Measurements from ENCODE around the gene MBP.

Gene MBP

DNA sequence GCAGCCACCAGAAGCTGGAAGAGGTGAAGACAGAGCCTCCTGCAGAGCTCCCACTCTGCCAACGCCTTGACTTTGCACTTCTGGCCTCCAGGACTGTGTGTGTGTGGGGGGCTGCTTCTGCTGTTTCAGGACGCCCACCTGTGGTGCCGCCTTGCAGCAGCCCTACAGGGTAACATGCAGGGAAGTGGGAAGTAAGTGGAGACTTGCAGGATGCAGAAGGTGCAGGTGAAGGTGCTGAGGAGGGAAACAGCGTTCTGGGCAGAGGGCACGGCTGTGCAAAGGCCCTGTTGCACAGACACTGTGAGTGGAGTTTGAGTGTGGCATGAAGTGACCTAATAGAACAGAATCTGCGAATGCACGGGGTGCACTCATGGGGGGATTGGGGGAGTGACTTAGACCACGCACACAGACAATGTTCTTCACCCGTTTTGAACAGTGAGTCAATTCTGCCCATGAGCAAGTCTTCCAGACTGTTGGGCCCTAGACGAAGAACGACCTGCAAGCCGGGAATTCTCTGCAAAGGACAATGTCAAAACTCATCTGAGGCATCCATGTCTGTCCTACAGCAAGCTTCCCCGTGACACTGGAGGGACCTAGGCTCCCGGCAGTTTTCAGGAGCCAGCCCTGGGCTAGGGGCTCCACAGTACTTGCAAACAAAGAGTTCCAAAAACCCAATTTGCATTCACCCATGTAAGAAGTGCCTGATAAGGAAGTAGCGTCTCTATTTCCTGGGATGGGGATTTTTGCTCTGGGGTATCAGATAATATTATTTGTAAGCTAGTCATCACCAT is 19.0 kb downstream of the MBP start:
- DNase-seq = no peak

- no peak for DNase-seq
These were observed 19.9 kb downstream of the MBP start for GRCh38 chr18:77112747-77113092.

- no peak for DNase-seq
These were observed 20.4 kb downstream of the MBP start for GRCh38 chr18:77111951-77112746.

- no peak for DNase-seq
These were observed 21.1 kb downstream of the MBP start for GRCh38 chr18:77111449-77111848.

DNA sequence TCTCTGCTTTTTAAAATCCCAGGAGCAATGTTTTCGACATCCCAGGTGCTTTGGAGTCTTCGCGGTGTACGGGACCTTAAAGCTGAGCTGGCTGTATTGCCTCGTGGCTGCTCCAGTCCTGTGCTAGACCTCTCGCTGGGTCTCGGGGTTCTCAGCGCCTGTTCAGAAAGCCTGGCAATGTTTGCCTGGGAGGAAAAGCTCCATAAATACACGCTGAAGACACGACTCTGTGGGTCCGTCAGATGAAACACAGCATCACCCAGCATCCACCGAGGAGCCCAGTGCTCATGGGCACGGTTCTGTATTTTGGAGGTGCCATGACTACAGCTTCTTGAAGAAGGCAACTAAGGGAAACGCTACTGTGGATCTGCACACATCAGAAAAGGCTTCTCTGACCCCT is 21.6 kb downstream of the MBP start:
- no peak for DNase-seq

GRCh38 chr18:77110400-77110799 is 22.2 kb downstream of the MBP start:
- no peak for DNase-seq

DNA sequence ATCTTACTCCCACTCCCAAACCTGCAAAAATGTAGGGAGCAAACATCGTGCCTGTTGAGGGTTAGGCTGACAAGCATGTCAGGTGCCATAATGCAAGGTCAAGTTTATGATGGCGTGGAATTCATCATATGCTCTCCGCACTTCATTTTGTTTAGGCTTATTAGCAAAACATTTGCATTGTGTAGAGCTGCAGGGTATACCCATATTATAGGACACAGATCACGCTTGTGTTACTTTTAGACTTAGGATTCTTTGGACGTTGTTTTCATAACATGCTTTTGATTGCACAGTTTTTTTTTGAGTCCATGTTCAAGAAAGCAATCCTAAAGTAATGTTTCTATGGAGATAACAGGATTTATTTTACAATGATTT is 22.9 kb downstream of the MBP start:
- DNase-seq = no peak

DNA sequence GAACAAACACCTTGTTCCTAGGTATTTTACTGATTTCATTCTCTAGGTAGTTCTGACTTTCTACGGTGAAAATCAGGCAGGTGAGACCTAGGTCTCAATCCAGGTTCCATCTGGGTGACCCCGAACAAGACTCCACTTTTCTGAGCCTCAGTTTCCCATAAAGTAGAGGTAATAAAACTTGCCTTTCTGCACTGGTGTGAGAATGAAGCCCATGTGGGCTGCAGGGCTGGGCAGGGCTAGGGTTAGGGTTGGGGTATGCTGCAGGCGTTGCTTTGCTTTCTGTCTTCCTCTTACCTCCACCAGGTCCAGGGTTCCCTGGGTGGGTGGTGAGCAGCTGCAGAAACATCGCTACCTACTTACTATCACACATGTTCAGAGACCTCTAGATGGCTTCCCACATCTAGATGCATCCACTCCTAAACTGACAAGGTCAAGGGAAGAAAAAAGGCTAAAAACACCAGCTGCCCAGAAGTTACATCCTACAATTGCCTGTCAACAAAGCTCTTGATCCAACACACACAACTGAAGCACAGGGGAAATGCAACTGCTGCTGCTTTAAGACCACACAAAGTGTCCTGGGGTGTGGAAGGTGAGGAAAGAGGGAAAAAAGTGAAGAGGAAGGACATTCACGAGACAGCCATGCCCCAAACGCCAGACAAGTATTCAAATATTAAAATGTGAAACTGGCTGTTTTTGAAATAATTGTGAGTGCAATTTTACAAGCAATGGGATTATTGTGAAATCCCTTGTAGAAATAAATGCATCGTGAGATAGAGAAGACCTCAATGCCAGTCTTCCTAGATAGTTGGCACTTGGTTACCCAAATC is 23.5 kb downstream of the MBP start:
- DNase-seq = no peak

GRCh38 chr18:77108001-77108692 is 24.4 kb downstream of the MBP start:
- DNase-seq = no peak

GRCh38 chr18:77107292-77107691 is 25.3 kb downstream of the MBP start:
- DNase-seq = no peak

DNA sequence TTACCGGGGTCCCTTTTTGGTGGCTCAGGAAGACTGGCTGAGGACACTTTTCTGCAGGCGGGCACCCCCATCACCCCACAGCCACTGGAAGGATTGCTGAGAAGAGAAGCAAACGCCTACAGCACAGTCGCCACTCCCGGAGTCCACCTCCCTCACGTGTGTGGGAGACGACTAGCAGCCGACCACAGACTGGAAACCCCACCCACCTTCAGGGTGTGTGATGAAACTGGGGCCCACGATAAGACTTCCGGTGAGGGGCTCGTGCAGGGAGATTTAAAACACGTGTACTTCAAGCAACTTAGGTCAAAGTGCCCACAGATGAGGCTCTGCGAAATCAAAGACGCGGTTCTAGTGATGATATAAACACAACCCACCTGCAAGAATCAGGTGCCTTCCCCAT is 26.3 kb downstream of the MBP start:
- peak; percentile 70 to 79 for DNase-seq

- DNase-seq = no peak
These were observed 26.9 kb downstream of the MBP start for GRCh38 chr18:77105680-77106079.

DNA sequence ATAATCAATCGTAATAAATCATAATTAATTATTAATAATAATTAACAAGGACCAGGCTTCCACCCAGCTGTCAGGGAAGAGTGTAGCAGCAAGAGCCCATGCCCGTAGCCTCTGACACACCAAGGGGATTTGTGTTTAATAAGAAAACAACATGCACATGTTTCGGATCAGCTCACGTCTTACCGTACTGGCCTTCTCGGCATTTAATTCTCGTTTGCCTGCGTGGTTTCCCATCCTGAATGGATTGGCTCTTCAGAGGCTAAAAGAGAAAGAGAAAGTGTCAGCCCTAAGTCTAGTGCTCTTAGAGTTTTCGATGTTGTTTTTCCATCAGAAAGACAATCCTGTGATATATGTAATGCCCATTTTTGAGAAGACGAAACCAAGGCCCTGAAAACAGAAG is 27.6 kb downstream of the MBP start:
- peak in 1 of 2 donors; percentile 24 for DNase-seq

- no peak for DNase-seq
These were observed 28.5 kb downstream of the MBP start for GRCh38 chr18:77103991-77104531.

- no peak for DNase-seq
These were observed 29.3 kb downstream of the MBP start for GRCh38 chr18:77103187-77103850.

DNA sequence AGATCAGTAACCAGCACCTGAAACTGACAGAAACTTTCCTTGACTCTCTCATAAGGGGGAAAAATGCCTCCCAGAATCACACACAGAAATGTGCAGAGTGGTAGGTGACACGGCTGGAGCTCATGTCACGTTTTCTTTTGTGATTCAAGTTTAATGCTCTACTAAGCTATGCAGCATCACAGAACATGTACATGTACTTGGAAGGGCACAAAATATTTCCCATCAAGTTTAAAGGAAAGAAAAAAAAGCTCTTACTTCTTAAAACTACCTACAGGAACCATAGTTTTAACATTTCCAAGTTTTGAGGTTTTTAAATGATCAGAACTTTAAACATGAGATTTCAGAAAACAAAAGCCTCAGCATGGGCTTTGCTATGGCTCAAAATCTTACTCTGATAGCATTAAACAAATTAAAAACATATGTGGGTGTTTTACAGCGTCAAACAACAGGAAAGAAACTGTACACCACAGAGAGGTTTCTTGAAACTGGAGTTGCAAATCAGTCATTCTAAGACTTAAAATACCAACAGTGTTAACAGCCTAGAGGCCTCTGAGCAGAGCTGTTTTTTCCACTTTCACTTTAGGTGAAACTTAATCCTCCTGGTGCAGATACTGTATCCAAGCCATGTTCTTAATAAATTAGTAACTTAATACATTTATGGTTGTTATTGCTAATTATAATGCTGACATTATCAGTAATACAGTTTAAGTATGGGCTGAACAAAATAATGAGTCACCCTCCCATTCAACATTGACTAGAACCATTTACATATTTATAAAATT is 30.1 kb downstream of the MBP start:
- DNase-seq = no peak

GRCh38 chr18:77101410-77102258 is 30.9 kb downstream of the MBP start:
- DNase-seq = peak; percentile 44 to 53

GRCh38 chr18:77100751-77101355 is 31.7 kb downstream of the MBP start:
- DNase-seq = peak in 1 of 2 donors; percentile 45

GRCh38 chr18:77099485-77100370 is 32.9 kb downstream of the MBP start:
- peak; percentile 25 to 41 for DNase-seq
